ENCODE data around the gene FHL2. TPM values are rescaled to one million over a fixed set of nuclear protein-coding genes. Genes with fewer than 3 reads are reported as not detected.

FHL2 gene
- total and polyA plus RNA-seq, 2 experiments from 2014 or later: 612 to 1,288 TPM

DNA sequence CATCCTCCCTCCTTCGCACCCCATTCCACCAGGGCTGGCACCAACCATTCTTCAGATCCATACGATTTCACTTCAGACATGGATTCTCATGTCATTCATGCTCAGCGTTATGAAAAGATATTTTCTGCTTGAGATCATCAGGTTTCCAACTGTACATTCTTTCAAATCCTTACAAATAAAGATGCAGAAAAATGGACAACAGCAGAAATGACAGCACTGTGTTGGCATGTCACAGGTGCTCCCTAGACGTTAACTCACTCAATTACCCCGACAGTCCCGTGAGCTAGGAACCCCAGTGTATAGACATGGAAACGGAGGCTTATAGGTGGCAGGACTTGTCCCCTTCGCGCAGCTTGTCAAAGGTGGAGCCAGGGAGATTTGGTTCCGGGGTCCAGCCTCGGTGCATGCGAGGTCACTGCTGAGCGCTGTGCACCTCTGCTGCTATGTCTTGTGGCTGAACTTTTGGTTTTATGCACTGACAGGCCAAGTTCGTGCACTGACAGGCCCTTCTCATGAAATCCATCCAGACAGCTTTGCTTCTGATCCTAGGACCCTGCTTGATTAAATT lies 17.7 kb downstream of the FHL2 start:
- TF ChIP-seq, protein P1, sequence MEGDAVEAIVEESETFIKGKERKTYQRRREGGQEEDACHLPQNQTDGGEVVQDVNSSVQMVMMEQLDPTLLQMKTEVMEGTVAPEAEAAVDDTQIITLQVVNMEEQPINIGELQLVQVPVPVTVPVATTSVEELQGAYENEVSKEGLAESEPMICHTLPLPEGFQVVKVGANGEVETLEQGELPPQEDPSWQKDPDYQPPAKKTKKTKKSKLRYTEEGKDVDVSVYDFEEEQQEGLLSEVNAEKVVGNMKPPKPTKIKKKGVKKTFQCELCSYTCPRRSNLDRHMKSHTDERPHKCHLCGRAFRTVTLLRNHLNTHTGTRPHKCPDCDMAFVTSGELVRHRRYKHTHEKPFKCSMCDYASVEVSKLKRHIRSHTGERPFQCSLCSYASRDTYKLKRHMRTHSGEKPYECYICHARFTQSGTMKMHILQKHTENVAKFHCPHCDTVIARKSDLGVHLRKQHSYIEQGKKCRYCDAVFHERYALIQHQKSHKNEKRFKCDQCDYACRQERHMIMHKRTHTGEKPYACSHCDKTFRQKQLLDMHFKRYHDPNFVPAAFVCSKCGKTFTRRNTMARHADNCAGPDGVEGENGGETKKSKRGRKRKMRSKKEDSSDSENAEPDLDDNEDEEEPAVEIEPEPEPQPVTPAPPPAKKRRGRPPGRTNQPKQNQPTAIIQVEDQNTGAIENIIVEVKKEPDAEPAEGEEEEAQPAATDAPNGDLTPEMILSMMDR (IDR thresholded peaks at IDR 0.05; ENCODE audit: low read depth, low read length): no peak
- Histone ChIP-seq H3K36me3 (peaks cover 72% of the 10 kb centered on the region), H3K9me3 (ENCODE audit: low read depth) (no peaks in the 10 kb centered on the region), H3K27me3 (no peaks in the 10 kb centered on the region), H3K27ac (peak overlapping the region; percentile 80), H3K4me1 (ENCODE audit: low read depth) (peaks cover 81% of the 10 kb centered on the region), H3K4me3 (no peak overlapping the region)
- DNase-seq (ENCODE audit: low read depth in 1 of 2, low spot score in 1 of 2): no peak

DNA sequence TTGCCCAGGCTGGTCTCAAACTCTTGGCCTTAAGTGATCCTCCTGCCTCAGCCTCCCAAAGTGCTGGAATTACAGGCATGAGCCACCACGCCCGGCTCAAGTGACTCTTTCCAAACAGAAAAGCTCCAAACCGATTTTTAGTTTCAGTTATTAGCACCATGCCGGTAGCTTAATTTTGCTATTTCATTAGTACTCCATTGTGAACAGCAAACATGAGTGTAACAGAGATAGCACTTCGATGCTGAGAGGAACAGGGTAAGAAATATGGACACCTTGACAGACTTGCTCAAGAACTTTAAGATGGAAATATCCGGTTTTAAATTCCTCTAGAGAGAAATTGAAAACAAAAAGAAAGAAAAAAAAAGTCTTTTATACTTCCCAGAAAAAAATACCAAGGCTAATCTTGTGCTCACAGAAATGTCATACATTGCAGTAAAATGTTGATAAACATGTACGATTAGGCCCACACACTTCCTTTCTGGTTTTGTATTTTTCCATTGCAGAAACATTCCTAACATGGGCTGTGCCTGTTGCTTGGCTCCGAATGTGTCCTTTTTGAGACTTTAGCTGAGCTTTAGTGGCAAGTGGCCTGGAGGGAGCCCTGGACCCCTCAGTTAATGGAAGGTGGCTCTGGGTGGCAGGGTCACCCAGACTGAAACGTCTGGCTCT lies 18.3 kb downstream of the FHL2 start:
- Histone ChIP-seq H3K4me3 (no peak overlapping the region), H3K27me3 (no peaks in the 10 kb centered on the region), H3K9me3 (ENCODE audit: low read depth) (no peaks in the 10 kb centered on the region), H3K4me1 (ENCODE audit: low read depth) (peaks cover 81% of the 10 kb centered on the region), H3K27ac (peak overlapping the region; percentile 80), H3K36me3 (peaks cover 72% of the 10 kb centered on the region)
- DNase-seq (ENCODE audit: low read depth in 1 of 2, low spot score in 1 of 2): peak in 1 of 2 donors; percentile 82
- TF ChIP-seq, protein P1 (IDR thresholded peaks at IDR 0.05; ENCODE audit: low read depth, low read length): no peak

DNA sequence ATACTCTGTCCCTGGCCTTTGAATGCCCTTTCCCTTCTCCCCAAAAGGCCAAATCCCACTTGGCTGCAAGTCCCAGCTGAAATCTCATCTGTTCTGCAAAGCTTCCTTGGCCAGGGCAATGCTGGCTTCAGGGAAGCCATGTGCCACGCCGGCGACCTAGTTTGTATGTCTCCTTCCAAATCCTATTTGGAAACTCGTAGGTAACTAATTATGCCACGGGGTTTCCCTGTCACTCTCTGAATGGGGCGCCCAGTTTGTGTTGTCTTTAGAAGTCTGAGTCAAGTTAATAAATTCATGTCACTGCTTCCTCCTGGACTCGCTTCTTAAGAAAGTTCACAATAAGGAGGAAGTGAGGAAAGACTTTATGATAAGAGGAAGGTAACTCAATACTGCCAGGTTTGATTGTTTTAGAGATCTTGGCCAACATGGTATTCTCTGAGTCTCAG lies 19.1 kb downstream of the FHL2 start:
- DNase-seq (ENCODE audit: low read depth in 1 of 2, low spot score in 1 of 2): no peak
- Histone ChIP-seq H3K4me3 (no peak overlapping the region), H3K4me1 (ENCODE audit: low read depth) (peaks cover 81% of the 10 kb centered on the region), H3K36me3 (peaks cover 72% of the 10 kb centered on the region), H3K27ac (peak overlapping the region; percentile 80), H3K9me3 (ENCODE audit: low read depth) (no peaks in the 10 kb centered on the region), H3K27me3 (no peaks in the 10 kb centered on the region)
- TF ChIP-seq, protein P1 (IDR thresholded peaks at IDR 0.05; ENCODE audit: low read depth, low read length): no peak

DNA sequence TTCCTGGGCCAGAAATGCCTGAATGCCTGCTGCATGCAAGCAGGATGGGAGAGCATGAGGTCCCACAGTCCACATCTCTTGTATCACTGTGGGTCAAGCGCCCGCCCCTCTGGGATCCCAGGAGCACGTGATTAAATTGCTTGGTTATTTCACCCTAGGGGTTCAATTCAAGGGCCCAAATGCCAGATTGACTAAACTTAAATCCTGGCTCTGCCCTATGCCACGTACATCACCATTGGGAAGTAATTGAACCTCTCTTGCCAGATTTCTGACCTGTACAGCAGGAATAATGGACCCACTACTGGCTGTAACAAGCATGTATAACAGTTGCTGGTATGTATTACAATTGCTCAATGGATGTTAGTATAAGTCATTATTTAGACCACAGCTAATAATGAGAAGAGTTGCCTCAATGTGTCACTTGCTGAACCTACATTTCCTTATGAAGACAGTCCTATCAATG lies 19.9 kb downstream of the FHL2 start:
- no peak for DNase-seq (ENCODE audit: low read depth in 1 of 2, low spot score in 1 of 2)
- Histone ChIP-seq H3K9me3 (ENCODE audit: low read depth) (no peaks in the 10 kb centered on the region), H3K4me3 (no peak overlapping the region), H3K4me1 (ENCODE audit: low read depth) (peaks cover 80% of the 10 kb centered on the region), H3K27ac (peak overlapping the region; percentile 80), H3K27me3 (no peaks in the 10 kb centered on the region), H3K36me3 (peaks cover 72% of the 10 kb centered on the region)
- TF ChIP-seq, protein P1 (IDR thresholded peaks at IDR 0.05; ENCODE audit: low read depth, low read length): no peak

DNA sequence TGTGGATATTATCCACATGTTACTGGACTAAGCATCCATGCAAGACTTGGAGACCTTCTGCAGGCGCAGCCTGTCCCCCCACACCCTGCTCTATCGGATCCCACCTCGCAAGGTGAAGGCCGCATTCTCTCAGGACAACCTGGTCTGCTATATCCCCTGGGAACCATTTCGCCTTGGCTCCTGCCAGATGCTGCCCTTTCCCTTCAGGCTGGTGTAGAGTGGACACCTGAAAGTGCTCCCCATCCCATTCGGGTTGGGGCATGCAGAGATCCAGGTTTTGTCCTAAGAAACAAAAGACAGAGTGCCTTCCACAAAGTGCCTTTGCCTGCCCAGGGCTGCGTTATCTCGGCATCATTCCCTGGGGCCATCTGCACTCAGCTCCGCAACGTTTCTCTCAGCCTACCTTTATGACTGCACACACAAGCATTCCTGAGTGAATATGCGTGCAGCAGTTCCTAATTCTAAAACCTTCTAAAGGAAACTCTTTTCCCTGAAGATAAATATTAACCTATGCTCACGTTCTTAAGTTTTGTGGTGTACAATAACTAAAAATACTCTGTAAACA lies 20.5 kb downstream of the FHL2 start:
- TF ChIP-seq, protein P1 (IDR thresholded peaks at IDR 0.05; ENCODE audit: low read depth, low read length): no peak
- no peaks in the 10 kb centered on the region for H3K27me3 ChIP-seq
- peaks cover 74% of the 10 kb centered on the region for H3K4me1 ChIP-seq (ENCODE audit: low read depth)
- H3K36me3 ChIP-seq: peaks cover 72% of the 10 kb centered on the region
- no peak for DNase-seq (ENCODE audit: low read depth in 1 of 2, low spot score in 1 of 2)
- peak overlapping the region; percentile 80 for H3K27ac ChIP-seq
- no peak overlapping the region for H3K4me3 ChIP-seq
- H3K9me3 ChIP-seq (ENCODE audit: low read depth): no peaks in the 10 kb centered on the region
